ENCODE data around the gene RAI14. TPM values are rescaled to one million over a fixed set of nuclear protein-coding genes. Genes with fewer than 3 reads are reported as not detected.
A peak's percentile ranks its signal among the peaks of the same experiment; 100 is the strongest.

Gene RAI14
- 1.1 and 1.6 TPM in 2 replicates for total RNA-seq

DNA sequence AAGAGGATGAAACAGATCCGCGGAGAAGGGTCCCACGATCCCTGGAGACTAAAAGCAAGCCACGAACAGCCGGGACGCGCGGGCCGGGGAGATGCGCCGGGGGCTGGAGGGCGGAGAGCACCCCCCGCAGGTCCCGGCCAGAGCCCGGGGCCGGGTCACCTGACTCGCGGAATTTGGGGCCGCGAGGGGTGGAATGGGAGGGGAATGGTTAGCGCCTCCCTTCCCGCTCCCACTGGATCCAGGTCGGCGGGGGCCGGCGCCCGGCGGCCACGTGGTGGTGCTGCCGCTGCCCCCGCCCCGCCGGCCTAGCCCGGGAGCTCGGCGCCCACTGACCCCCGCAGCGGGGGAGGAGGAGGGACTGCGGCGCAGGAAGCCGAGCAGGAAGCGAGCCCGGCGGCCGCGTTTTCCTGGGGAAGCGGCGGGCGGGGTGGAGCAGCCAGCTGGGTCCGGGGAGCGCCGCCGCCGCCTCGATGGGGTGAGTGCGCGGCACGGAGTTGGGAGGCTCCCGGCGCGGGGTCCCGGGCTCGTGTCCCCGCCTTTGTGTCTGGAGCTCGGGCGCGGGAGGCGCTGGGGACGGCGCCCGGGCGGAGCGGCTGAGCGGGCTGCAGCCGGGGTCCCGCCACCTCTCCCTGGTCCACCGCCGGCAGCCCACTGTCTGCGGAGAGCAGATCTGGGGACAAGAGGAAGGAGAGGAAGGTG lies at the start of gene RAI14:
RAI14 (plus strand) TSS at position 328 of the 699 bp plus-strand sequence. CDS start 30,592 bp downstream, outside the sequence.
- Mint-ChIP-seq H3K4me3 (peak within 1 kb of the TSS; percentile 88), H3K27ac (peak within 1 kb of the TSS; percentile 13), H3K9me3 (no peaks in the 10 kb centered on the region), H3K4me1 (peaks cover 20% of the 10 kb centered on the region), H3K27me3 (peaks cover 28% of the 10 kb centered on the region), H3K36me3 (ENCODE audit: low read depth) (peaks cover 3% of the 10 kb centered on the region)
- ATAC-seq (ENCODE audit: low read depth) (peak; percentile 48), DNase-seq (peak; percentile 21)
- intact Hi-C loops (cut with micrococcal nuclease): loop anchor here (5.0 kb wide), 2 partner anchors 181 to 241 kb away; partner anchors contain the start of gene TTC23L
- TF ChIP-seq, protein P1, sequence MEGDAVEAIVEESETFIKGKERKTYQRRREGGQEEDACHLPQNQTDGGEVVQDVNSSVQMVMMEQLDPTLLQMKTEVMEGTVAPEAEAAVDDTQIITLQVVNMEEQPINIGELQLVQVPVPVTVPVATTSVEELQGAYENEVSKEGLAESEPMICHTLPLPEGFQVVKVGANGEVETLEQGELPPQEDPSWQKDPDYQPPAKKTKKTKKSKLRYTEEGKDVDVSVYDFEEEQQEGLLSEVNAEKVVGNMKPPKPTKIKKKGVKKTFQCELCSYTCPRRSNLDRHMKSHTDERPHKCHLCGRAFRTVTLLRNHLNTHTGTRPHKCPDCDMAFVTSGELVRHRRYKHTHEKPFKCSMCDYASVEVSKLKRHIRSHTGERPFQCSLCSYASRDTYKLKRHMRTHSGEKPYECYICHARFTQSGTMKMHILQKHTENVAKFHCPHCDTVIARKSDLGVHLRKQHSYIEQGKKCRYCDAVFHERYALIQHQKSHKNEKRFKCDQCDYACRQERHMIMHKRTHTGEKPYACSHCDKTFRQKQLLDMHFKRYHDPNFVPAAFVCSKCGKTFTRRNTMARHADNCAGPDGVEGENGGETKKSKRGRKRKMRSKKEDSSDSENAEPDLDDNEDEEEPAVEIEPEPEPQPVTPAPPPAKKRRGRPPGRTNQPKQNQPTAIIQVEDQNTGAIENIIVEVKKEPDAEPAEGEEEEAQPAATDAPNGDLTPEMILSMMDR (IDR thresholded peaks at IDR 0.05): no peak
- POLR2A ChIA-PET: no interaction called here
- CTCF ChIA-PET: no interaction called here

DNA sequence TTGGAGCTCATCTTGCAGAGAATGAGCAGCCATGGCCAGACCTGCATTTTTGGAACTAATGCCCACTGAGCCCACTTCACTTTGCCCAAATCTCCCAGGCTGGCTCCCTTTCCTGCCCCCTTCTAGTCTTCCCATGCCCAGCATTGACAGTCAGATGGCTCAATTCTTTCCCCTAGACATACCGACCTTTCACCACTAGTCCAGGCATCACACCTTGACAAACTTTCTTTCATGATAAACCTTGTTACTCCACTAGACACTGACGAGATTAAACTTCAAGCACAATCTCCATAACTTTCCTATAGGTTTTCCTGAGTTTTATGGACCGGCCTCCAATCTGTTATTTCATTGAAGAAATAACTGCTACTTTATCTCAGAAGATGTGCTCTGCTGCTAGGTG lies 47.8 kb upstream of the RAI14 start:
- Mint-ChIP-seq H3K4me1 (no peaks in the 10 kb centered on the region), H3K27me3 (no peaks in the 10 kb centered on the region), H3K36me3 (ENCODE audit: low read depth) (no peaks in the 10 kb centered on the region), H3K27ac (no peak overlapping the region), H3K4me3 (no peak overlapping the region), H3K9me3 (no peaks in the 10 kb centered on the region)
- ChIA-PET POLR2A (no interaction called here), CTCF (interaction anchor here (1.3 kb wide), 1 partner anchor 289 kb away, joined by 3 read pairs; no protein-coding TSS in a partner anchor)
- DNase-seq (no peak), ATAC-seq (ENCODE audit: low read depth) (no peak)
- intact Hi-C loops (cut with micrococcal nuclease): no loop called here
- TF ChIP-seq, protein P1 (IDR thresholded peaks at IDR 0.05): no peak

DNA sequence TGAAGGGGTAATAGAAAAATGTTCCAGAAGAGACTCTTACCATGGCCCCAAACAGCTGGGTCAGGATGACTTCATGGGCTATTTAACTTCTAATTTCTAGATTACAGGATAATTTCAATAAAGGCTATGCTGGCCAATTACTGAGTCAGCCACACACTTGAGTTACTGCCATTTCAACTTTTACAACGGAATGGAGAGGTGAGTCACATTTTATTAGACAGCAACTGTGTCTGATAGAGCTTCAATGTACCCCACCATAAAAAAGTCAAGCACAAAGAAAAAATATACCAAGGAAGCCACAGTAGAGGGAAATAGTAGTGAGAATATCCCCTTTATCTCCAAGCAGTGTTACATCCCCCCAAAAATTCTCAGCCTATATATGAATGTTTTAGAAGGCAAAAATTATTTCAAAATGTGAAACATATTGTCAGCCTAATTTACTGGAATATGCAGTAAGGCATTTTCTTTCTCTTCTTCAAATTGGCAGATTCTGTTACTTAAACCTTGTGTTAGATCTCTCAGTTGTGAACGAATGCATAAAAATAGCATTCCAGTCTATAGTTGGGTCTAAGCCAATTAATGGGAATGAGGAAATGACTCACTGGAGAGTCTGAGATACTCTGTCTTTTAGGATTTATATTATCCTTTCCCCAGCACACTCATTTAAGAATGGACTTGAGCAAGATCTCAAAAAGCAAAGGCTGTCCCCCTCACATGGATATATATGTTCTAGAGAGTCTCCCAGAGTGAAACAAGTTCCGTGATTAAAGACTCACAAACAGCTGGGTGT lies 47.1 kb upstream of the RAI14 start:
- ChIA-PET CTCF (interaction anchor here (1.3 kb wide), 1 partner anchor 289 kb away, joined by 3 read pairs; no protein-coding TSS in a partner anchor), POLR2A (no interaction called here)
- intact Hi-C loops (cut with micrococcal nuclease): no loop called here
- DNase-seq (no peak), ATAC-seq (ENCODE audit: low read depth) (no peak)
- H3K27me3 Mint-ChIP-seq: no peaks in the 10 kb centered on the region
- no peak overlapping the region for H3K27ac Mint-ChIP-seq
- no peak overlapping the region for H3K4me3 Mint-ChIP-seq
- TF ChIP-seq, protein P1 (IDR thresholded peaks at IDR 0.05): no peak
- H3K36me3 Mint-ChIP-seq (ENCODE audit: low read depth): no peaks in the 10 kb centered on the region
- H3K9me3 Mint-ChIP-seq: no peaks in the 10 kb centered on the region
- H3K4me1 Mint-ChIP-seq: no peaks in the 10 kb centered on the region

DNA sequence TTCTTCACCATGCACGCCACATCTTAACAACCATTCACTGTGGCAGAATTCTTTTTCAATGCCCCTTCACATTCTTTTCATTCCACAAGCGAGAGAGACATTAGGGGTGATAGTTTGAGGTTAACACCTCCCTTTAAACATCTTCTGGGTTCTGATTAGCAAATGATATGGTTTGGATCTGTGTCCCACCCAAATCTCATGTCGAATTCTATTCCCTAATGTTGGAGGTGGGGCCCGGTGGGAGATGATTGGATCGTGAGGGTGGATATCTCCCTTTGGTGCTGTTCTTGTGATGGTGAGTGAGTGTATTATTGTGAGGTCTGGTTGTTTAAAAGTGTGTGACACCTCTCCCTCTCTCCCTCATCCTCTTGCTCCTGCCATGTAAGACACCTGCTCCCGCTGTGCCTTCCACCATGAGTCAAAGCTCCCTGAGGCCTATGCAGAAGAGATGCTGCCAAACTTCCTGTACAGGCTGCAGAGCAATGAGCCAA lies 46.1 kb upstream of the RAI14 start:
- ATAC-seq (ENCODE audit: low read depth) (no peak), DNase-seq (no peak)
- H3K4me3 Mint-ChIP-seq: no peak overlapping the region
- H3K4me1 Mint-ChIP-seq: no peaks in the 10 kb centered on the region
- ChIA-PET POLR2A (no interaction called here), CTCF (no interaction called here)
- TF ChIP-seq, protein P1 (IDR thresholded peaks at IDR 0.05): no peak
- intact Hi-C loops (cut with micrococcal nuclease): no loop called here
- H3K9me3 Mint-ChIP-seq: no peaks in the 10 kb centered on the region
- no peak overlapping the region for H3K27ac Mint-ChIP-seq
- H3K27me3 Mint-ChIP-seq: no peaks in the 10 kb centered on the region
- H3K36me3 Mint-ChIP-seq (ENCODE audit: low read depth): no peaks in the 10 kb centered on the region

DNA sequence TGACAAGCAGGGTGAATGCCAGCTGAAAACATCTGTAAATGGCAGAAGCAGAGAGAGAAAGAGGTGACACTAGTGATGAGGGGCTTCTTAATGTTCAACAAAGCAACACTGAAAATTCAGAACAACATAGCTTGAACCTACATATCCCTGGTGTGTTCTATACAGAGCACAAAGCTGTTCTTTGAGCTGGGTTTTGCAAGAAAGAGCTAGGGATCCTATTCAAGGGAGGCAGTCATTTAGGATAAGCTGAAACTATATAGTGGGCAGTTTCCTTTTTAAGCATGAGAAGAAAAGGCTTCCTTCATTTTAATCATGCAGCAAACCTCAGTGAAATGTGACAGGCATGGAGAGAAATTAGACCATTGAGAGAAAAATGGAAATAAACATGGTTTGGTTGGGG lies 45.6 kb upstream of the RAI14 start:
- Mint-ChIP-seq H3K27me3 (no peaks in the 10 kb centered on the region), H3K36me3 (ENCODE audit: low read depth) (no peaks in the 10 kb centered on the region), H3K27ac (no peak overlapping the region), H3K4me1 (no peaks in the 10 kb centered on the region), H3K9me3 (no peaks in the 10 kb centered on the region), H3K4me3 (no peak overlapping the region)
- ChIA-PET POLR2A (no interaction called here), CTCF (no interaction called here)
- DNase-seq: no peak
- ATAC-seq (ENCODE audit: low read depth): no peak
- intact Hi-C loops (cut with micrococcal nuclease): no loop called here
- TF ChIP-seq, protein P1 (IDR thresholded peaks at IDR 0.05): no peak

Measured in activated B cell treated with CpG ODN at 0.5 μM for 24 hours (primary cell).